GM21381 (cell line): ENCODE measurements around the gene FOXL3.

Source experiments
- ATAC-seq: cut with Tn5 transposase; IDR thresholded peaks from one replicate; pipeline ENCODE4 v1.9.1; 2021; ENCODE audit warnings: mild to moderate bottlenecking, moderate library complexity; ENCODE audit not compliant: unreplicated experiment

The FOXL3 gene

GRCh38 chr7:300546-301290, 10.7 kb downstream of the FOXL3 start:
- ATAC-seq, result no peak

- ATAC-seq, result no peak
Observed at GRCh38 chr7:301291-302053, 11.5 kb downstream of the FOXL3 start.

- ATAC-seq, result no peak
Observed at GRCh38 chr7:302054-302992, 12.4 kb downstream of the FOXL3 start.

DNA sequence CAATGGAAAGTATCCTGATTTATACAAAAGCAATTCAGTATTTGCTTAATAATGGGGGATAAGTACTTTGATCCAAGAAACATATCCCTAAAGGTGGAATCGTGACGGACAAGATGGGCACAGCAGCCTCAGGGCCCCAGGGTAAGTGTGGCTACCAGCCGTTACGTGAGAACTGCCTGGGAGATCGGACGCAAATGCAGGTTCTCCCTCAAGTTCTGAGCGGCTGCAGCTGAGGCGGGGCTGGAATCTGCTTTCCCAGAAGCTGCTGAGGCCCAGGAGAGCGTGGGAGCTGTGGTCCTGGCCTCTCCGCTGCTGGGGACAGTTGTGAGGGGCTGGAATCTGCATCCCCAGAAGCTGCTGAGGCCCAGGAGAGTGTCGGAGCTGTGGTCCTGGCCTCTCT, 13.5 kb downstream of the FOXL3 start:
- ATAC-seq, result no peak

DNA sequence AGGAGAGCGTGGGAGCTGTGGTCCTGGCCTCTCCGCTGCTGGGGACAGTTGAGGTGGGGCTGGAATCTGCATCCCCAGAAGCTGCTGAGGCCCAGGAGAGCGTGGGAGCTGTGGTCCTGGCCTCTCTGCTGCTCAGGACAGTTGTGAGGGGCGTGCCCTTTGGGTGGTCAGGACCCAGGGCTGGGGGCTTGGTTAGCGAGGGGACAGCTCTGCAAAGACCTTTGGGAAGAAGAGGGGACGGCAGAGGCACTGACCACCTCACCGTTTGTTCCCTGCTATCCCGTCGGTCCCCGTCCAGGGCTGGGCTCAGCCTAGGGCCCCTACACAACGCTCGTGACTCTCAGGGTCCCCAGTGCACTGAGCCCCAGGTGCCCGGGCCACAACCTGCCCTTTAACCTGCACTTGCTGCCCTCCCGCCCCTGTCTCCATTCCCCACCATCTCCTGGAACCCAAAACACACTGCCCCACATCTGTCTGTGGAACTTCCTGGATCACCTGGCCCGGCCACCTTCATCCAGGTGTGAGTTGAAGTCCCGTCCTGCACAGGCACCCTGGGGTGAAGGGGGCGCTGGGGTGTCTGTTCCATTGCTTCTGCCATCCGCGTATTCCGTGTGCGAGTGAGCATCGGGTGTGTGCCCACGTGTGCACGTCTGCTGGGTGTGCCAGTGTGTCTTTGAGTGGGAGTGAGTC, 14.1 kb downstream of the FOXL3 start:
- ATAC-seq, result no peak

GRCh38 chr7:304574-305409, 14.8 kb downstream of the FOXL3 start:
- no peak for ATAC-seq

- no peak for ATAC-seq
Observed at GRCh38 chr7:305410-306151, 15.6 kb downstream of the FOXL3 start.

- no peak for ATAC-seq
Observed at GRCh38 chr7:307970-308369, 18.0 kb downstream of the FOXL3 start.

DNA sequence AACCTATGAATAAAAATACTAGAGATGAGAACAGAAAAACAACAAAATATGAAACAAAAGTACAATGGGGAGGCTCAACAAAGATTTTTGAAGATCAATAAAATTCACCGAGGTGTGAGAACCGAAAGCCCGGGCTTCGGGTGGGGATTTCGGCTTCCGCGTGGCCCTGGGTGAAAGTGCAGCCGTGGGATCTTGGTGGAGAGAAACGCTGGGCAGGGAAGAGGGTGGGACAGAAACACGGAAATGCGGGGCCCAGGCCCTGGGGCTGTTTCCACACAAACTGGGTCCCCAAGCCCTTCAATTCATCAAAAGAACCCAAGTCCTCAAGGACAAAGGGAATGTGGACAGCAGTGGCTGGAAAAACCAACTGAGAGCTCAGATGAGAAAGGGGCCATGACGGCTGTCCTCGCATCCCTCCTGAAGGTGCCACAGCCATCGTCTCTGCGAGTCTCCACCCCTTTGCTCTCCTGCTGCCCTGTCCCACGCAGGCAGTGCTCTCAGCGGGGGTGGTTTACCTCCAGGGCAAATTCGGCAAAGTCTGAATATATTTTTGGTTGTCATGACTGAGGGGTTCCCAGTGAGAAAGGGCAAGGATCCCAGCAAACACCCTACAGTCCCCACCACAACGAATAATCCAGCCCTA, 19.7 kb downstream of the FOXL3 start:
- ATAC-seq, result no peak

DNA sequence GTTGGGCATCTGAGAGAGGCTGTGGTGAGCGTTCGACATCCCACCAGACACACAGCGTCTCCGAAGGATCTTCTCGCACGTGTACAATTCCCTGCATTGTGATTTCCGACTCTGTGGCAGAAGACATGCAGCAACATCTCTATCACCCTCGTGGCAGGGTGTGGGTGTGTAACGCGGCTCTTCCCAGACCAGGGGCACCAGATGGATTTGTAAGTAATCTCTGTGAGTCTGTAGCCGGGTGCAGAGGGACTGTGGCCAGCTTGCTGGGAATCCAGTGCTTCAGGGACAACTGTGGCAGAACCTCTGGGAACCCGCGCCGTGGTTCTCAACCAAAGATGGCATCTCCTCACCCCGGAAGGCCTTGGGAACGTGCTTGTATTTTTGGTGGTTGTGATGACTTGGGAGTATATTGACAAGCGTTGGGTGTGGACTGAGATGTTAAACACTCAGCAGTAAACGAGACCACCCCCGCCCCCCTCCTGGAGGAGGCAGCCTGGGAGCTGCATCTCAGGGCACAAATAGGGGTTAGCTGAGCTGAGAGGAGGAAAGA, 21.2 kb downstream of the FOXL3 start:
- ATAC-seq, result no peak

GRCh38 chr7:311796-312195, 21.8 kb downstream of the FOXL3 start:
- no peak for ATAC-seq

DNA sequence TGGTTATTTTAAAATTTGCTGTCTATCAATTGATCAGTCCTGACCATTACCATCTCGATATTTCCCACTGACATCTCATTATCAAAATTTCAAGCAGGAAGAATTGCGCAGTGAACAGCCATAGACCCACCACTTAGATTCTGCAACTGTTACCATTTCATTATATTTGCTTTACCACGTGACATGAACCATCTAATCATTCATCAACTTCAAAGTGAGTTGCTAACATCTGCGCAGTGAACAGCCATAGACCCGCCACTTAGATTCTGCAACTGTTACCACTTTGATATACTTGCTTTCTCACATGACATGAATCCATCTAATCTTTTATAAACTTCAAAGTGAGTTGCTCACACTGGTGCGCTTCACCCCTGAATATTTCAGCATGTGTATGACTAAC, 22.5 kb downstream of the FOXL3 start:
- no peak for ATAC-seq

DNA sequence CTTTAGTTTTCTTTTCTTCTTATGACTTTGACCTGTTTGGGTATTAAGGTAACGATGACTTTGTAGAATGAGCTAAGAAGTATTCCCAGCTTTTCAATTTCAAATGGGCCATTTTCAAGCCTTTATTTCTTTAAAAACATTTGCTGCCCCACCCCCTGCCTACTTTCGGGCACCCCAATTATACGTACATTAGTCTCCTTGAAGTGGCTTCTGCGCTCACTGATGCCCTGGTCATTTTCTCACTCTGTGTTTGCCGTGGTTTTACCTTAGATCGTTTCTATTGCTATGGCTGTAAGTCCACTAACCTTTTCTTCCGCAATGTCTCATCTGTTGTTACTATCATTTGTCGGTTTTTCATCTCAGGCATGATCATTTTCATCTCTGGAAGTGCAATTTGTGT, 24.9 kb downstream of the FOXL3 start:
- no peak for ATAC-seq

GRCh38 chr7:315516-316265, 25.7 kb downstream of the FOXL3 start:
- ATAC-seq, result no peak

DNA sequence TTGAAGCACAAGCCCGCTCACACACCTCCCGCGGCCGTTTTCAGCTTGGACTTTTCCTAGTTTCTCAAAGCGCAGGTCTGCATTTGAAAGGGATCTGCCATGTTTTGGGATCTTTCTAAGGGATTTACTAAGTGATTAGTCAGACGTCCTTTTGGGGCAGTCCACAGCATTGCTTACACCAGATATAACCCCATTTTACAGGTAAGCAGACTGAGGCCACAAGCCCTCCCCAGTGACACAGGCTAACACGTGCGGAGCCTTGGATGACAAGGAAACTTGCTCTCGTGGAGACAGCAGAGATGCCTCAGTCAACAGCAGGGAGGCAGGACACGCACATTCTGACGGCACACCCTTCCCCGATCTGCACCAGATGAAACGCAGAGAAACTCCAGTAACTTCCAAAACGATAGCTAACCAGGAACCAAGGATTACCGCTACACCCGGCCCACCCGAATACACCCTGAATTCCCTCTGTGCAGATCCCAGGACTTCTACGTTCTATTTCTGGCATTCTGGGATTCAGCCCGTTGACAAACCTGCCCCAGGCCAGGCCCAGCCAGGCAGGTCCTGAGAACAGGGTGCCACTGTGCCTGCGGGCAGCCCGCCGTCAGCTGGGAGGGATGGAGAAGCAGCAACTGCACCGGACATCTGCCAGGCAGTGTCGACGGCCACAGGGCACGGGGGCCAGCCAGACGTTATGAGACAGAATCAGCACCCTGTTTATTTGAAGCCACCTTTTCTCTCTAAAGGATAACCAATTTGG, 27.9 kb downstream of the FOXL3 start:
- ATAC-seq, result no peak

DNA sequence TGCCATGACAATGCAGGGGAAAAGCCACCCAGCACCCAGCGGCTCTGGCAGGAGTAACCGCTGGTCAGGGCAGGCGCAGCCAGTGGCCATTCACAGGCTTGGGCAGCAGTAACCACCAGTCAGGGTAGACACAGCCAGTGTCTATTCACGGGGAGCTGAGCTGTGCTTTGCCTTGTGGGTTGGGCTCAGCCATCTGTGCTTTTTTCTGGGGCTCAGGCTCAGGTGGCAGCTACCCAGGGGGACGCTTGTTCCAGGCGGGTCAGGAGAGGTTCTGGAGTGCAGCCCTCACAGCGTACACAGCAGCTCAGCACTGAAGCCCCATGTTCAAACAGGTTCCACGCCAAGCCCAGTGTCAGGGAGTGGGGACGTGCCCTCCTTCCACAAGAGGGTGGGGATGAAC, 28.5 kb downstream of the FOXL3 start:
- ATAC-seq, result no peak
